Measurements from ENCODE around the gene ANKS1B. TPM values are rescaled to one million over a fixed set of nuclear protein-coding genes. Genes with fewer than 3 reads are reported as not detected.
"Not testable (repeated sequence)": the region's sequence is repeated elsewhere in the genome, so short reads cannot be mapped to it uniquely, and the experiment has no call there.

ANKS1B gene
- total RNA-seq, 1 donor from 2014 or later = 10.6 TPM

GRCh38 chr12:98883231-98883630 is 1101.5 kb downstream of the ANKS1B start:
- DNase-seq (ENCODE audit: low spot score) = no peak

- no peak for DNase-seq (ENCODE audit: low spot score)
Measured at GRCh38 chr12:98882526-98882925, 1102.2 kb downstream of the ANKS1B start.

- DNase-seq (ENCODE audit: low spot score) = no peak
Measured at GRCh38 chr12:98873776-98874175, 1111.0 kb downstream of the ANKS1B start.

GRCh38 chr12:98870504-98870903 is 1114.2 kb downstream of the ANKS1B start:
- no peak for DNase-seq (ENCODE audit: low spot score)

GRCh38 chr12:98869886-98870503 is 1114.7 kb downstream of the ANKS1B start:
- DNase-seq (ENCODE audit: low spot score) = no peak

GRCh38 chr12:98868538-98868937 is 1116.2 kb downstream of the ANKS1B start:
- DNase-seq (ENCODE audit: low spot score) = no peak

- no peak for DNase-seq (ENCODE audit: low spot score)
Measured at GRCh38 chr12:98868076-98868475, 1116.7 kb downstream of the ANKS1B start.

GRCh38 chr12:98864363-98864762 is 1120.4 kb downstream of the ANKS1B start:
- no peak for DNase-seq (ENCODE audit: low spot score)

- no peak for DNase-seq (ENCODE audit: low spot score)
Measured at GRCh38 chr12:98863167-98863566, 1121.6 kb downstream of the ANKS1B start.

GRCh38 chr12:98861251-98861650 is 1123.5 kb downstream of the ANKS1B start:
- no peak for DNase-seq (ENCODE audit: low spot score)

GRCh38 chr12:98856897-98857540 is 1127.7 kb downstream of the ANKS1B start:
- DNase-seq (ENCODE audit: low spot score) = no peak

- no peak for DNase-seq (ENCODE audit: low spot score)
Measured at GRCh38 chr12:98852181-98852580, 1132.6 kb downstream of the ANKS1B start.

GRCh38 chr12:98847242-98847641 is 1137.5 kb downstream of the ANKS1B start:
- DNase-seq (ENCODE audit: low spot score) = no peak

- no peak for DNase-seq (ENCODE audit: low spot score)
Measured at GRCh38 chr12:98845957-98846356, 1138.8 kb downstream of the ANKS1B start.

- DNase-seq (ENCODE audit: low spot score) = no peak
Measured at GRCh38 chr12:98840325-98840724, 1144.4 kb downstream of the ANKS1B start.

- no peak for DNase-seq (ENCODE audit: low spot score)
Measured at GRCh38 chr12:98838231-98838647, 1146.5 kb downstream of the ANKS1B start.

GRCh38 chr12:98837134-98837752 is 1147.5 kb downstream of the ANKS1B start:
- not testable (repeated sequence) for DNase-seq (ENCODE audit: low spot score)

- no peak for DNase-seq (ENCODE audit: low spot score)
Measured at GRCh38 chr12:98830657-98831056, 1154.1 kb downstream of the ANKS1B start.

- no peak for DNase-seq (ENCODE audit: low spot score)
Measured at GRCh38 chr12:98828802-98829600, 1155.7 kb downstream of the ANKS1B start.

GRCh38 chr12:98823012-98823411 is 1161.7 kb downstream of the ANKS1B start:
- DNase-seq (ENCODE audit: low spot score) = no peak

- DNase-seq (ENCODE audit: low spot score) = no peak
Measured at GRCh38 chr12:98821866-98822265, 1162.9 kb downstream of the ANKS1B start.

- no peak for DNase-seq (ENCODE audit: low spot score)
Measured at GRCh38 chr12:98821232-98821631, 1163.5 kb downstream of the ANKS1B start.
